Stimulated activated CD4-positive, alpha-beta T cell treated with anti-CD3 and anti-CD28 coated beads, Interleukin-4, amount 100 ng/mL, for 4 hours (primary cell): ENCODE data around the gene GSG1L.

Experiments
- DNase-seq, 2 experiments: peaks; one replicate each; pipeline ENCODE4 v3.0.0-alpha.2; 2020

GSG1L gene

GRCh38 chr16:28063591-28064061 is at the start of gene GSG1L:
GSG1L (minus strand) TSS chr16:28063714; CDS start chr16:28063424, 290 bp downstream.
- DNase-seq: no peak

GRCh38 chr16:28112908-28113307 is 49.4 kb upstream of the GSG1L start:
- no peak for DNase-seq

- DNase-seq: no peak
Observed at GRCh38 chr16:28110977-28111376, 47.5 kb upstream of the GSG1L start.

GRCh38 chr16:28110479-28110878 is 47.0 kb upstream of the GSG1L start:
- DNase-seq: no peak

GRCh38 chr16:28110074-28110473 is 46.6 kb upstream of the GSG1L start:
- DNase-seq: no peak

GRCh38 chr16:28108590-28109247 is 45.2 kb upstream of the GSG1L start:
- DNase-seq: no peak

GRCh38 chr16:28107232-28107631 is 43.7 kb upstream of the GSG1L start:
- no peak for DNase-seq

- DNase-seq: no peak
Observed at GRCh38 chr16:28106467-28107215, 43.1 kb upstream of the GSG1L start.

- DNase-seq: no peak
Observed at GRCh38 chr16:28105954-28106353, 42.4 kb upstream of the GSG1L start.

- no peak for DNase-seq
Observed at GRCh38 chr16:28105297-28105696, 41.8 kb upstream of the GSG1L start.

GRCh38 chr16:28104404-28104803 is 40.9 kb upstream of the GSG1L start:
- no peak for DNase-seq

GRCh38 chr16:28103516-28104170 is 40.1 kb upstream of the GSG1L start:
- no peak for DNase-seq

- DNase-seq: no peak
Observed at GRCh38 chr16:28101533-28101890, 38.0 kb upstream of the GSG1L start.

GRCh38 chr16:28100810-28101532 is 37.5 kb upstream of the GSG1L start:
- DNase-seq: no peak

- no peak for DNase-seq
Observed at GRCh38 chr16:28098959-28099945, 35.7 kb upstream of the GSG1L start.

- DNase-seq: no peak
Observed at GRCh38 chr16:28098171-28098958, 34.9 kb upstream of the GSG1L start.

GRCh38 chr16:28096983-28097899 is 33.7 kb upstream of the GSG1L start:
- no peak for DNase-seq

- no peak for DNase-seq
Observed at GRCh38 chr16:28093385-28093725, 29.8 kb upstream of the GSG1L start.

- DNase-seq: no peak
Observed at GRCh38 chr16:28092721-28093384, 29.3 kb upstream of the GSG1L start.

GRCh38 chr16:28091656-28092055 is 28.1 kb upstream of the GSG1L start:
- no peak for DNase-seq
